Measurements from ENCODE around the gene TOM1.

DNA sequence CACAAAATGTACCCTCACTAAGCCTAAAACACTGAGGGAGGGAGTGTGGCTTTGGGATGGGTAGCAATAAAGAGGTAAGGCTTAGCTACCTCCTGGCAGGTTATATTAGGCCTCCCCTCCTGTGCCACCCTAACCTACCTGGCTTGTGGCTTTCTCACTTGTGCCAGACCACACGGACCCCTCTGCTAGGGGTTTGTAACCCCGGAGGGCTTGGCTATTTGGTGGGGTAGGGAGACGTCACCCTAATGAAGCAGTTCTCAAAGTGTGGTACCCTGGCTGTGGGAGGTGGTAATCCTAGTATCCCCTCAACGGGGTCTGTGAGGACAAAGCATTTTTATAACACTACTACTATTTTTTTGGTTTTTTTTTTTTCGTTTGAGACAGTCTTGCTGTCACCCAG, 91.2 kb downstream of the TOM1 start:
- TF ChIP-seq CHD2 (IDR thresholded peaks at IDR 0.05; ENCODE audit: borderline replicate concordance, low read depth, low read length) (no peak), RAD21 (IDR thresholded peaks at IDR 0.05; ENCODE audit: insufficient read depth, low read depth, low read length) (no peak), SP1 (IDR thresholded peaks at IDR 0.05; ENCODE audit: low read depth, low read length) (no peak), EZH2 (IDR thresholded peaks at IDR 0.05; ENCODE audit: borderline replicate concordance, control insufficient read depth, low read depth, low read length) (no peak), JUND (IDR thresholded peaks at IDR 0.05; ENCODE audit: low read depth, low read length) (no peak), RFX5 (IDR thresholded peaks at IDR 0.05; ENCODE audit: low read depth, low read length) (no peak), TAF1 (IDR thresholded peaks at IDR 0.05; ENCODE audit: borderline replicate concordance, low read depth, low read length) (no peak), POLR2AphosphoS5 (IDR thresholded peaks at IDR 0.05; ENCODE audit: low read length) (no peak)
- TF ChIP-seq, protein P1, sequence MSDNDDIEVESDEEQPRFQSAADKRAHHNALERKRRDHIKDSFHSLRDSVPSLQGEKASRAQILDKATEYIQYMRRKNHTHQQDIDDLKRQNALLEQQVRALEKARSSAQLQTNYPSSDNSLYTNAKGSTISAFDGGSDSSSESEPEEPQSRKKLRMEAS (IDR thresholded peaks at IDR 0.05; ENCODE audit: low read depth, low read length): no peak
- TF ChIP-seq, protein P2, sequence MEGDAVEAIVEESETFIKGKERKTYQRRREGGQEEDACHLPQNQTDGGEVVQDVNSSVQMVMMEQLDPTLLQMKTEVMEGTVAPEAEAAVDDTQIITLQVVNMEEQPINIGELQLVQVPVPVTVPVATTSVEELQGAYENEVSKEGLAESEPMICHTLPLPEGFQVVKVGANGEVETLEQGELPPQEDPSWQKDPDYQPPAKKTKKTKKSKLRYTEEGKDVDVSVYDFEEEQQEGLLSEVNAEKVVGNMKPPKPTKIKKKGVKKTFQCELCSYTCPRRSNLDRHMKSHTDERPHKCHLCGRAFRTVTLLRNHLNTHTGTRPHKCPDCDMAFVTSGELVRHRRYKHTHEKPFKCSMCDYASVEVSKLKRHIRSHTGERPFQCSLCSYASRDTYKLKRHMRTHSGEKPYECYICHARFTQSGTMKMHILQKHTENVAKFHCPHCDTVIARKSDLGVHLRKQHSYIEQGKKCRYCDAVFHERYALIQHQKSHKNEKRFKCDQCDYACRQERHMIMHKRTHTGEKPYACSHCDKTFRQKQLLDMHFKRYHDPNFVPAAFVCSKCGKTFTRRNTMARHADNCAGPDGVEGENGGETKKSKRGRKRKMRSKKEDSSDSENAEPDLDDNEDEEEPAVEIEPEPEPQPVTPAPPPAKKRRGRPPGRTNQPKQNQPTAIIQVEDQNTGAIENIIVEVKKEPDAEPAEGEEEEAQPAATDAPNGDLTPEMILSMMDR (IDR thresholded peaks at IDR 0.05 in 2 of 3, conservative IDR thresholded peaks at IDR 0.05 in 1 of 3; ENCODE audit: control insufficient read depth in 2 of 3, extremely low read depth in 1 of 3, insufficient read depth in 1 of 3, low read depth in 3 of 3, low read length in 3 of 3): no peak
- TF ChIP-seq, protein P3, sequence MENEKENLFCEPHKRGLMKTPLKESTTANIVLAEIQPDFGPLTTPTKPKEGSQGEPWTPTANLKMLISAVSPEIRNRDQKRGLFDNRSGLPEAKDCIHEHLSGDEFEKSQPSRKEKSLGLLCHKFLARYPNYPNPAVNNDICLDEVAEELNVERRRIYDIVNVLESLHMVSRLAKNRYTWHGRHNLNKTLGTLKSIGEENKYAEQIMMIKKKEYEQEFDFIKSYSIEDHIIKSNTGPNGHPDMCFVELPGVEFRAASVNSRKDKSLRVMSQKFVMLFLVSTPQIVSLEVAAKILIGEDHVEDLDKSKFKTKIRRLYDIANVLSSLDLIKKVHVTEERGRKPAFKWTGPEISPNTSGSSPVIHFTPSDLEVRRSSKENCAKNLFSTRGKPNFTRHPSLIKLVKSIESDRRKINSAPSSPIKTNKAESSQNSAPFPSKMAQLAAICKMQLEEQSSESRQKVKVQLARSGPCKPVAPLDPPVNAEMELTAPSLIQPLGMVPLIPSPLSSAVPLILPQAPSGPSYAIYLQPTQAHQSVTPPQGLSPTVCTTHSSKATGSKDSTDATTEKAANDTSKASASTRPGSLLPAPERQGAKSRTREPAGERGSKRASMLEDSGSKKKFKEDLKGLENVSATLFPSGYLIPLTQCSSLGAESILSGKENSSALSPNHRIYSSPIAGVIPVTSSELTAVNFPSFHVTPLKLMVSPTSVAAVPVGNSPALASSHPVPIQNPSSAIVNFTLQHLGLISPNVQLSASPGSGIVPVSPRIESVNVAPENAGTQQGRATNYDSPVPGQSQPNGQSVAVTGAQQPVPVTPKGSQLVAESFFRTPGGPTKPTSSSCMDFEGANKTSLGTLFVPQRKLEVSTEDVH (IDR thresholded peaks at IDR 0.05; ENCODE audit: low read depth, partially characterized antibody): no peak

Data from GM12878 (cell line).